GM18498 (cell line): ENCODE results near the gene FGGY.
"Not testable (repeated sequence)": the region's sequence is repeated elsewhere in the genome, so short reads cannot be mapped to it uniquely, and the experiment has no call there.

Source experiments
- ATAC-seq: cut with Tn5 transposase; IDR thresholded peaks from one replicate; pipeline ENCODE4 v1.9.1; 2021; ENCODE audit warnings: mild to moderate bottlenecking, moderate library complexity; ENCODE audit not compliant: unreplicated experiment

Gene FGGY

GRCh38 chr1:59716832-59717231, 419.9 kb downstream of the FGGY start:
- no peak for ATAC-seq

DNA sequence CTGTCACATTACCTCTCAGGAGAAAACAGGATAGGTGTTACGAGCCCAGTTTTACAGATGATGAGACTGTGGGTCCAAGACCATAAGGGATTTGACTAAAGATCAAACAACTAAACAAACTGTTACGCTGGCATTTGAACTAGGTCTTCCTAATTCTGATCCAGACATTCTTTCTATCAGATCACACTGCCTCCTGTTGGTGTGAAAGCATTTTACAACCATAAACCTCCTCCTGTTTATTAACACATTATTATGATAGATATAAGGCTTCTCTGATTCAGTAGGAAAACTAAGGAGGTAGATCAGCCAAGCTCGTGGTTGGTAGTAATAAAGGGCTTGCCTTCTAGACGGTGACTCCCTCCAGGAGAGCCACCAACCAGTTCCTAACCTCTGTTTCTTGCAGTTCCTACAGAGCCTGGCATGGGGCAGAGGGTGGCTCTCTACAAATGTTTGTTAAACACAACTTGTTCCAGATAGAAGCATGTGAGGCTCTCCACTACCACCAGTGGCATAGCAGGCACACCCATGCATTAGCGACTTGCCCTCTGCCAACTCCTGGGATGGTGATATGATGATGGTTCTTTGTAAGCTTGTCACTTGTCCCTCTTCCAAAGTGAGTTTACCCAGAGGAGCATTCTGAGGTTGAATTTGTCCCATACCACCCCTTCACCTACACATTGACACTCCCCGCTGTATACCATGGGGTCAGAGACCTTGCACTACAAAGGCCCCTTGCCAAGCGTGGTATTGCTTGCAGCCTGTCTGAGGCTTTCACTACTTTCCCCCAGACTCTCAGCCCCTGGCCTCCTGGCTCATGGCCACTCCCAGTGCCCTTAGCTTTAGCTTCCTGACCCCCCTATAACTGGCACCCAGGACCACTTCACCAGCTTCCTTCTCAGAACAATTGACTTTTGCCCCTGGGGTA, 421.4 kb downstream of the FGGY start:
- no peak for ATAC-seq

GRCh38 chr1:59718989-59719360, 422.1 kb downstream of the FGGY start:
- ATAC-seq: no peak

- no peak for ATAC-seq
Observed at GRCh38 chr1:59720326-59721115, 423.6 kb downstream of the FGGY start.

DNA sequence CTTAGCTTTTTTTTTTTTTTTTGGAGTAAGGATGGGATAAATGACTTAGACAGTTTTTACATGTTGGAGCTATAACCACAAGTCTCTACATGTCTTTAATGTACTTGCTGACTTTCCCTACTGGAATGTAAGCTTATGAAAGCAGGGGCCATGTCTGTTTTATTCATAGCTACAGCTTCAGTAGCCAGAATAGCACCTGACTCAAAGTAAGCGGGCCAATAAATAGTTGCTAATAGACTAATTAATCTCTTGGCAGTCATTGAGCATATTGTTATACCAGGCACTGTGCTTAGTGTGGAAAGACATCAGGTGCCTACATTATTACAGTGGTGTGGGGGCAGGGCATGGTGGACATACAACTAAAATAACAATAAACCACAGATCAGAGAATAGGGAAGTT, 433.4 kb downstream of the FGGY start:
- ATAC-seq: no peak

DNA sequence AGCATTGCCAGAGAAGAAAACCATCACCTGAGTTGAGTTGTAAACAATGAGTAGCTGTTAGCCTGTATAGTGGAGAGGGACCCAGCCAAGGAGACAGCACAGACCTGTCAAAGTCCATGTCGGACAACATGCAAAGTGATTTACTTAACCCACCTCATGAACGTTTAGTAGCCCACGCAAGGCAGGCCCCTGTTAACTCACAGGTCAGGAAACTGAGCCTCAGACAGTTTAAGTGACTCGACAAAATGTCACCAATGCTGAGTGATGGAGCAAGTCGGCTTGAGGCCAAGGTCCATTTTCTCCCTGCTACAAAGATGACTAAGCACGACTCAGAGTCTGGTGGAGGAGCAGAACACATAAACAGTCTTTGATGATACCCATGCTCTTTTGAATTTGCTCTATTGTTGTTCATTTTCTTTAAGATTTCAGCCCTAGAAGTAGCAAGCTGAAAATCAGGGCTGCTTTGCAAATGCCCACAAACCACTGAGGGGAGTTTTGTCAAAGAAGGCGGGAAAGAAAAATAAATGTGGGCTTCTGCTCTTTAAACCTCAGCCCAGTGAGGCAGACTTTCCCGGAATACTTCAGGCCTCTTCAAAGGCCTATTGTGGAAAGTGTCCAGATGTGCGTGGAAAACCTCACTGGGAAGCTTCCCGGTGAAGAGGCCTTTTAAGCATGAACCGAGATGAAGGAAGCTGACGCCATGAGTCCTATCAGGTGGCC, 434.0 kb downstream of the FGGY start:
- no peak for ATAC-seq

- ATAC-seq: no peak
Observed at GRCh38 chr1:59731591-59731990, 434.7 kb downstream of the FGGY start.

GRCh38 chr1:59732214-59732955, 435.5 kb downstream of the FGGY start:
- no peak for ATAC-seq

DNA sequence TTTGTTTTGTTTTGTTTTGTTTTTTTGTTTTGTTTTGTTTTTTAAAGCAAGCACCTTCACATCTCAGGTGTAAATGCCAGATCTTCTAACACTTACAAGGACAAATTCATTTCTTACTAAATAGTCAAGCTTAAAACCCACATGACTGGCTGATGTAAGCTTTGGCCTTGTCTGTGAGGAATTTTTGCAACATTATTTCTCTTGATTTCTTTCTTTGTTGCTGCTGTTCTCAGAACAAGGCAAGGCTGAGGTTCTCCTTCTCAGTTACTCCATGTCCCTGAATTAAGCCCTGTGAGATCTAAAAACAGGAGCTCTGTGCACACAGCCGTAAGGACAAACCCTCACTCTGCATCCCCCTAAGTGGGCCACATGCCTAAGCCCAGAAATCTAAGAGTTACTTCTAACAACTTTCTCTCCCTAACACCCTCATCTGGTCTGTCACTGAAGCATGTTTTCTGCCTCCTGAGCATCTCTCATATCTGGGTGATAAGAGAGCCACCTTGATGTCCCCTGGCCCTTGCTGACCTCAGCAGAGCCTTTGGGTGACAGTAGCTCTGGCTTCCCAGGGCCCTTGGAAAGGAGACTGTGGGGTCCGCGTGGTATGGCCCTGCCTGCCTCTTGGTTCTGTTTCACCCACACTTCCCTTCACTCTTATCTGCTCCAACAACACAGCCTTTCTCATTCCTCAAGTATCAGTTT, 436.7 kb downstream of the FGGY start:
- ATAC-seq: no peak

- not testable (repeated sequence) for ATAC-seq
Observed at GRCh38 chr1:59735927-59736326, 439.0 kb downstream of the FGGY start.

DNA sequence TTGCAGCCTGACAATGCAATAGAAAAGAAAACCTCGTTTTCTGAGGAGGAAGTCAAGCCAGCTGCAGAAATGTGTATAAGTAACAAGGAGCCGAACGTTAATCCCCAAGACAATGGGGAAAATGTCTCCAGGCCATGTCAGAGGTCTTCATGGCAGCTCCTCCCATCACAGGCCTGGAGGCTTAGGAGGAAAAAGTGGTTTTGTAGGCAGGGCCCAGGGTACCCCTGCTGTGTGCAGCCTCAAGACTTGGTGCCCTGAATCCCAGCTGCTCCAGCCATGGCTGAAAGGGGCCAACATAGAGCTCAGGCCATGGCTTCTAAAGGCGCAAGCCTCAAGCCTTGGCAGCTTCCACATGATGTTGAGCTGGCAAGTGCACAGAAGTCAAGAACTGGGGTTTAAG, 439.9 kb downstream of the FGGY start:
- ATAC-seq: no peak

GRCh38 chr1:59737638-59738037, 440.7 kb downstream of the FGGY start:
- ATAC-seq: no peak

DNA sequence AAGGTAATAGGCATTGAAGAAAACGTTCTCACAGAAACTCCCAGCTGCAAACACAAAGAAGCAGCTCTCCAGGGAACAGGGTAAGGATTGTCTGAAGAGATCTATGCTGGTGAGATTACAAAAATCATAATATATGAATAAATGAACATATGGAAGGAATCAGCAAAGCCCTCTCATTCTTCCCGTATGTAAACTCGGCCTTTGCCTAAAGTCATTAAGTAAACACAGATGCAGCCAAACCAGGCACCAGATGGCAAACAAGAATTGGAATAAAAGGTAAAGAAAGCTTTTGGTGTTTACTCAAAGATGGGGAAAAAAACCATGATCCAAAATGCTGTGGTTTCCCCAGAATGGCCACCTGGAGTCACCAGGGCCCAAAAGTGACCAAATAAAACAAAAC, 441.3 kb downstream of the FGGY start:
- ATAC-seq: no peak

- no peak for ATAC-seq
Observed at GRCh38 chr1:59738591-59739015, 441.7 kb downstream of the FGGY start.

DNA sequence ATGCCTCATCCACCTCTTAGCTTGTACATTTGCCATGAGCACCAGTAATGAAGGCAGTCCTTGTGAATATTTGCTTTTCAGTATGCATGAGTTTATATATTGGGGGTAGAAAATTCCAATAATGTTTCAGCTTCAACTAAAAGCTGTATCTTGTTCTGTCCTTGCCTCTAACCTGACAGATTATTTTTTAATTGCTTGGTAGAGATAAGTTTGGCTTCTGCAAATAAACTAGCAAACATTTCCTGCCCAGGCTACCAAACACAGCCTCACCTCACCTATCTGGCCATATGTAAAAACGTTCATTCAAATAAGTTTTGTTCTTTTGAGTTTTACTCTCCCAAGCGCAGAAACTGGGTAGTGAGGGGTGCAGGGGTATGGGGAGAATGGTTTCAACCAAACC, 442.2 kb downstream of the FGGY start:
- no peak for ATAC-seq

GRCh38 chr1:59742526-59742925, 445.6 kb downstream of the FGGY start:
- ATAC-seq: no peak

DNA sequence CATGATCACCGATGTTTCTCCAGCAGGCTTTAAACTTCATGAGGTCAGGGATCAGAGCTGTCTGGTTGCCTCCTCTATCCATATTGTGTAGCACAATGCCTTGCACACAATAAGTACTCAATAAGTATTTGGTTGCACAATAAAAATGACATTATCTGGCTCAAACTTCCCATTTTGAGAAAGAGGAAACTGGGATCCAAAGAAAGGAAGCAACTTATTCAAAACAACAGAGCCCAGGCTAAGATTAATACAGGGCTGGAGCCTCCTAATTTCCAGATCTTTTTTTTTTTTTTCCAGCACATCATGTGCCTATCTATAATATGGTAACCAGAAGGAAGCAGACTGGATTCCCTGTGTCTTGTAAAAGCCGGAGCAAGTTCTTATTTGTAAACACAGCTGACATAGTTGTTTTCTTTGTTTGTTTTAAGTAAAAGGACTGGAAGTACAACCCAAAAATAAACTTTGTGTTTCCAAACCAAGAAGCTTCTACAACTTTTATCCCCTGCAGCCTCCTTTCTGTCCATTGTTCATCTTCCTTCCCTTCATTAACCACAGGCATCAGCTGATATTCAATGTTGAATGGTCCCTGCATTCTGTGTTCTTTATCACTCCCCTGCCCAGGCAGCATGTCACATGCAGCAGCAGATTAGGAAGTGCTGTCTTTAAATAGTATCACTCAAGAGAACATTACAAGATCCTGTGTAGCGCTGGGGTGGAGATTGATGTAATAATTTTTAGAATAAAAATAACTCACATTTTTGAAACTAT, 446.6 kb downstream of the FGGY start:
- ATAC-seq: no peak

GRCh38 chr1:59747420-59748024, 450.6 kb downstream of the FGGY start:
- no peak for ATAC-seq

- no peak for ATAC-seq
Observed at GRCh38 chr1:59748123-59748522, 451.2 kb downstream of the FGGY start.
